ENCODE measurements around the gene NADK.

- TF ChIP-seq CTCF (IDR thresholded peaks at IDR 0.05), result peak; percentile 68 to 78 (median 72)
- TF ChIP-seq POLR2A (IDR thresholded peaks at IDR 0.05), result no peak
Measured at GRCh38 chr1:1752636-1753606, 25.3 kb downstream of the NADK start.
